Glomerular visceral epithelial cell (primary cell): Measurements from ENCODE around the gene HK1.
"Not testable (repeated sequence)": the region's sequence is repeated elsewhere in the genome, so short reads cannot be mapped to it uniquely, and the experiment has no call there.

Experiments
- DNase-seq: peaks from one replicate; pipeline ENCODE4 v3.0.0-alpha.2; 2016; ENCODE audit errors: extremely low spot score

HK1 gene

GRCh38 chr10:69308304-69308703 lies 30.0 kb downstream of the HK1 start:
- not testable (repeated sequence) for DNase-seq

GRCh38 chr10:69311309-69311708 lies 33.0 kb downstream of the HK1 start:
- DNase-seq, result no peak

GRCh38 chr10:69312528-69312927 lies 34.2 kb downstream of the HK1 start:
- DNase-seq, result no peak

- no peak for DNase-seq
Observed at GRCh38 chr10:69315100-69315542, 36.8 kb downstream of the HK1 start.

DNA sequence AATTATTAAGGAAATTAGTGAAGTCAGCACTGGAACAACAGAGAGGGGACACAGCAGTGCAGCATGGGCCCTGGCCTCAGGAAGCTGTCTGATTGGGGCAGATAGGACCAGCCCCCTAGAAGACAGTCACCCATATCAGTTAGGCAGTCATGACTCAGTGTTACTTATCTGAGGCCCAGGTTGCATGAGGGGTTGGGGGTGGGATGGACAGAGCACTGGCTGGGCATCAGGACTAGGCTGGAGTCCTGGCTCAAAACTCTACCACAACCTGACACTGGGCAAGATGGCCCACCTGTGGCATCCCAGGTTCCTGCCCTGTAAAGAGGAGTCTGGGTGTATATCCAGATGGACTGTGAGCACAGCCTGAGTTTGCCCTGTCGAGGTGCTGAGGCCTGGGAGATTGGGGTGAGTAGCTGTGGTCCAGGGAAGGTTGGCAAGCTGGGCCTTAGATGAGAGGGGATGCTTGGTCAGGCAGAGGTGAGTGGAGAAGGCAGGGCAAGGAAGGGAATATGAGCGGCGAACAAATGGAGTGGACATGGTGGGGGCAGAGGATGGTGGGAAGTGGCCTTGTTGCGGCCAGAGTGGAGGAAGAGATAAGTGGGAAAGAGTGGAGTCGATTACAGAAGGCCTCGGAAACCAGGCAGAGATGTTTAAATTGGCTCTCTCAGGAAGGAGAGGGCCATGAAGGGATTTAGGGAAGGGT lies 37.5 kb downstream of the HK1 start:
- no peak for DNase-seq

GRCh38 chr10:69316313-69317059 lies 38.2 kb downstream of the HK1 start:
- peak; percentile 46 for DNase-seq

DNA sequence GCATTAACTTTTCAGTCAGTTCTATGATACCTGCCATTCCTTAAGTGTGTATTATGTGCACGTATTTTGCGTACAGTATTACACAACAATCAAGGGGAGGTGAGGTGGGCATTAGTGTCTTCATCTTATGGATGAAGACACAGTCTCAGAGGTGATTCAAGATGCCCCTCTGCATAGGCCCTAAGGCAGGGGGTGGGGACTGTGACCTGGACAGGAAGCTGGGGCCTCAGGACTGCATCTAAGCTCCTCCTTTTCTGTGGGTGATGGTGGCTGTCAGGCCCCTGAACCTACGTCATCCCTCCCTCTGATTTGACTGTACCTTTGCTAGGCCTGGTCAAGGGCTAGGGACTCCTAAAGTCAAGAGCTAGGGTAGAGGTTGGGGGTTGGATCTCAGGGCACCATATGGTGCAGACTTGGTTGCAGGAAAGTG lies 38.9 kb downstream of the HK1 start:
- DNase-seq, result no peak

DNA sequence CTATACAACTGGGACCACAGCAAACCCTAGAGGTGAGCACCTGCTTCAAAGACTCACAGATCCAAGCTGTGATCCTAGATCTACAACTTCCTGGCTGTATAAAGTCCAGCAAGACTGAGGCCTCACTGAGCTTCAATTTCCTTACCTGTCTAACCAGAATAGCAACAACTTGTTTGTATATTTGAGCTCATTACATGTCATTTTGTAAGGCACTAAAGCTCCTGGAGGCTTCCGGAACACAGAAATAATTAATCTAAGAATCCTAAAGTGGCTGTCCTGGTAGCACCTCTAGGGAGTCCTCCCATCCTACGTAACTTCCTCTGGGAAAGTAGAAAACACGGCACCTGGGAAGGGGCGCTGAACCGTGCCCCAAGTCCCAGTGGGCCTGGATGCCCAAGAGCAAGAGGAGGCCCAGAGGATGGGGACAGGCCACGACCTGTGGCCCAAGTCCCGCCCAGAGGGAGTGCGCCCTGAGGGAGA lies 39.4 kb downstream of the HK1 start:
- no peak for DNase-seq

GRCh38 chr10:69318106-69318866 lies 40.0 kb downstream of the HK1 start:
- peak; percentile 87 for DNase-seq

DNA sequence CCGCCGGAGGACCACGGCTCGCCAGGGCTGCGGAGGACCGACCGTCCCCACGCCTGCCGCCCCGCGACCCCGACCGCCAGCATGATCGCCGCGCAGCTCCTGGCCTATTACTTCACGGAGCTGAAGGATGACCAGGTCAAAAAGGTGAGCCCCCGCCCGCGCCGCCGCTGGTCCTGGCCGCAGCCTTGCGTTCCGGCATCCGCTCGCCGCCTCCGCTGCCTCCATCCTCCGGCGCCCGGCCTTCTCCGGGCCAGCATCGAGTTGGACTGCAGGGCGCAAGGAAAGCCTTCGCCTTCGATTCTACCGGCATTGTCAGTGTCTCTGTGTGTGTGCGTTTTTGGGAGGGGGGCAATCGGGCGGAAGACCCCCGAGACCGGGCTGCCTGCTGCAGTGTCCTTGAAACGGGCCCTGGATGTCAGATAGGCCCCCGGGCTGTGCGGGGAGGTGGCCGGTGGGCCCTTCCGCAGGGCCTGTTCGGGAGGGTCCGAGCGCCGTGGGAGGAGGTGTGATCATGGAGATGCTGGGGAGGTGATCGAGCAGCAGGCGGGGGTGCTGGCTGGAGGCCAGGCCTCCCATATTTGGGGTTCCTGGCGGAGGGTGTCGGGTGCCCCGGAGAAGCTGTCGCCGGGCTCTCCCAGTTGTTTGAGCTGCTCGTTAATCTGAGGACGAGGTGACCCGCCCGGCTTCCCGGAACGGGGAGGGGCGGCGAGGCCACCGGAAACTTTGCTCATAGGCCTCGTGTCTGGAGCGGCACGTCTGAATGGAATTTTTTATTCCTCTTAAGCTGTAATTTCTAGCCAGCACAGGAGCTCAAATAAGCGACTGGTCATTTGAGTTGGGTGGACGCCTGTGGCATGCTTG lies 40.8 kb downstream of the HK1 start:
- DNase-seq, result peak; percentile 53

- DNase-seq, result no peak
Observed at GRCh38 chr10:69319841-69320316, 41.6 kb downstream of the HK1 start.

- no peak for DNase-seq
Observed at GRCh38 chr10:69320521-69320920, 42.2 kb downstream of the HK1 start.

DNA sequence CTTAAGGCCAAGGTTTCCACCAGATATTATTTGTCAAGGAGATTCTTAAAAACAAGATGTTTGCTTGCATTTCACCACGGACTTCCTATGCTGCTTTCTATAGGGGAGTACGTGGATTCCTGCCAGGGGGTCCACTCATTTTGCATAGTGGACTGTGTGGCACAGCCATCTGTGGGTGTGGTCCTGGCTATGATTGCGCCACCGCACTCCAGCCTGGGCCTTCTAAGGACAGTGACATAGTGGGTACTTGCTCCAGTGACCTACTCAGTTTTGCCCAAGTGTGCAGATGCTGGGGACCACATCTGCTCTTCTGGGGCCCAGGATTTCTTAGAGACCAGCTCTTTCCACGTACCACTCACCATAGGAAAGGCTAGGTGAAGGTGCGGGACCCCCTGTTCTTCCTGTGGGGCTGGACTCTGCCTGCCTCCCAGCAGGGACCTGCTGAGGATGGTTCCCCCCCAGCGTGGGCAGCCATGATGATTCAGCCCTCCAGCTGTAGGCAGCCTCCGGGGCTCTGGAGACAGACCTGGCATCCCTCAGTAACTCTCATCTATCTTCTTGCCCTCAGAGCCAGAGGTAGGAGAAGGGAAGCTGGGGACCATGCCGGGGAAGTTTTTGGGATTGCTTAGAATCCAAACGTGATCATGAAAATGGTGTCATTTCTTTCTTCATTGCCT lies 42.9 kb downstream of the HK1 start:
- DNase-seq, result no peak

- no peak for DNase-seq
Observed at GRCh38 chr10:69321865-69322264, 43.6 kb downstream of the HK1 start.

- not testable (repeated sequence) for DNase-seq
Observed at GRCh38 chr10:69322346-69322745, 44.0 kb downstream of the HK1 start.

DNA sequence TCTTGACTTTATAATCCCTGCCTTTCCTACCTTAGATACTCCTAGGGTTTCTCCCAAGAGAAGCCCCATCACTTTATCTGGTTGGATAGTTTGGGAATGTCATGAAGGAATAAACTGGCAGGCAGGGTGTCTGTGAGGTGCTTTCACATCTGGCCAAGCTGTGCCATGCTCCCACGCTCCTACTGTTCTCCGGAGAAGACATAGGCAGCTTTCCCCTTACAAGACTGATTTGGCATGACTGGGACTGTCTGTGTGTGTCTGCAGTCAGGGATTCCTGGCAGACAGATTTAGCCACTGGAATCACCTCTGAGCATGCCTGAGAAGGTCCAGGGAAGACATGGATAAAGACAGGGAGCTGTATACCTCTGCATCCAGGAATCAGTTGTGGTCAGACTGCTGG lies 45.3 kb downstream of the HK1 start:
- DNase-seq, result peak; percentile 18

GRCh38 chr10:69324583-69324982 lies 46.3 kb downstream of the HK1 start:
- DNase-seq, result peak; percentile 20

GRCh38 chr10:69325637-69326523 lies 47.6 kb downstream of the HK1 start:
- DNase-seq, result peak; percentile 53

- DNase-seq, result no peak
Observed at GRCh38 chr10:69326692-69327091, 48.4 kb downstream of the HK1 start.
